H9 (cell line): ENCODE results near the gene ANKUB1. TPM values are rescaled to one million over a fixed set of nuclear protein-coding genes. Genes with fewer than 3 reads are reported as not detected.
A peak's percentile ranks its signal among the peaks of the same experiment; 100 is the strongest.

Experiments
- DNase-seq: peaks from one replicate; pipeline ENCODE4 v3.0.0-alpha.2; 2017
- H2AFZ ChIP-seq: one replicate; pipeline ENCODE4 v1.6.1; 2013; ENCODE audit warnings: mild to moderate bottlenecking, low read length, control low read depth, moderate library complexity
- H2AK5ac ChIP-seq: 2 replicates; pipeline ENCODE4 v1.6.1; 2013; ENCODE audit warnings: low read length, control low read depth, mixed read lengths; ENCODE audit not compliant: insufficient read length
- H2BK120ac ChIP-seq: one replicate; pipeline ENCODE4 v1.6.1; 2013; ENCODE audit warnings: low read depth, mild to moderate bottlenecking, low read length, control low read depth, inconsistent platforms; ENCODE audit not compliant: poor library complexity, severe bottlenecking
- H2BK12ac ChIP-seq: 2 replicates; pipeline ENCODE4 v1.6.1; 2013; ENCODE audit warnings: low read length, control low read depth, mixed read lengths, low read depth; ENCODE audit not compliant: insufficient read length
- H2BK15ac ChIP-seq: 2 replicates; pipeline ENCODE4 v1.6.1; 2013; ENCODE audit warnings: low read depth, low read length, control low read depth
- H2BK20ac ChIP-seq: one replicate; pipeline ENCODE4 v1.6.1; 2013; ENCODE audit warnings: low read depth, mild to moderate bottlenecking, low read length, control low read depth, inconsistent platforms; ENCODE audit not compliant: poor library complexity, severe bottlenecking
- H2BK5ac ChIP-seq: 2 replicates; pipeline ENCODE4 v1.6.1; 2013; ENCODE audit warnings: low read length, control low read depth, mixed read lengths; ENCODE audit not compliant: insufficient read length
- H3K14ac ChIP-seq: 2 replicates; pipeline ENCODE4 v1.6.1; 2013; ENCODE audit warnings: low read length, control low read depth; ENCODE audit not compliant: insufficient read depth
- H3K18ac ChIP-seq: 2 replicates; pipeline ENCODE4 v1.6.1; 2013; ENCODE audit warnings: low read depth, mild to moderate bottlenecking, mixed read lengths, low read length, control low read depth; ENCODE audit not compliant: insufficient read length
- H3K23ac ChIP-seq: 2 replicates; pipeline ENCODE4 v1.6.1; 2013; ENCODE audit warnings: low read length, control low read depth, mixed read lengths, low read depth; ENCODE audit not compliant: insufficient read length
- H3K23me2 ChIP-seq: 2 replicates; pipeline ENCODE4 v1.6.1; 2013; ENCODE audit warnings: low read depth, mild to moderate bottlenecking, mixed read lengths, low read length, control low read depth; ENCODE audit not compliant: insufficient read length, poor library complexity, severe bottlenecking
- H3K27ac ChIP-seq: 2 replicates; pipeline ENCODE4 v1.5.1; 2013; ENCODE audit warnings: low read length, control low read depth, mixed read lengths, low read depth; ENCODE audit not compliant: insufficient read length
- H3K27me3 ChIP-seq: 2 replicates; pipeline ENCODE4 v1.6.1; 2013; ENCODE audit warnings: low read length, control low read depth, inconsistent platforms; ENCODE audit not compliant: insufficient read depth
- H3K4ac ChIP-seq: 2 replicates; pipeline ENCODE4 v1.6.1; 2013; ENCODE audit warnings: low read depth, mild to moderate bottlenecking, control low read depth, inconsistent platforms, low read length, moderate library complexity
- H3K4me1 ChIP-seq: 2 replicates; pipeline ENCODE4 v1.6.1; 2013; ENCODE audit warnings: low read length, control low read depth, inconsistent platforms; ENCODE audit not compliant: insufficient read depth
- H3K4me2 ChIP-seq: 2 replicates; pipeline ENCODE4 v1.6.1; 2013; ENCODE audit warnings: low read length, control low read depth, mixed read lengths; ENCODE audit not compliant: insufficient read length, insufficient read depth
- H3K56ac ChIP-seq: 2 replicates; pipeline ENCODE4 v1.6.1; 2013; ENCODE audit warnings: low read depth, mild to moderate bottlenecking, mixed read lengths, low read length, control low read depth; ENCODE audit not compliant: insufficient read length
- H3K79me1 ChIP-seq: 2 replicates; pipeline ENCODE4 v1.6.1; 2013; ENCODE audit warnings: low read depth, mild to moderate bottlenecking, moderate library complexity, low read length, control low read depth, inconsistent platforms; ENCODE audit not compliant: insufficient read depth, poor library complexity, severe bottlenecking
- H3K79me2 ChIP-seq: 2 replicates; pipeline ENCODE4 v1.6.1; 2013; ENCODE audit warnings: low read length, control low read depth, inconsistent platforms; ENCODE audit not compliant: insufficient read depth
- H3K9ac ChIP-seq: 2 replicates; pipeline ENCODE4 v1.6.1; 2013; ENCODE audit warnings: low read length, control low read depth, mixed read lengths; ENCODE audit not compliant: insufficient read length; ENCODE audit errors: extremely low read depth
- H3K9me3 ChIP-seq: one replicate; pipeline ENCODE4 v1.6.1; 2013; ENCODE audit warnings: low read depth, low read length, inconsistent platforms; ENCODE audit not compliant: control insufficient read depth
- H3T11ph ChIP-seq: one replicate; pipeline ENCODE4 v1.6.1; 2013; ENCODE audit warnings: mild to moderate bottlenecking, low read length, control low read depth, inconsistent platforms
- H4K20me1 ChIP-seq: one replicate; pipeline ENCODE4 v1.6.1; 2013; ENCODE audit not compliant: control insufficient read depth, insufficient read length, insufficient read depth
- H4K5ac ChIP-seq: 2 replicates; pipeline ENCODE4 v1.6.1; 2013; ENCODE audit warnings: low read depth, mild to moderate bottlenecking, mixed read lengths, low read length, control low read depth; ENCODE audit not compliant: insufficient read length
- H4K8ac ChIP-seq: replicated peaks from 2 replicates; pipeline ENCODE4 v1.6.1; 2013; ENCODE audit warnings: low read length, control low read depth, mixed read lengths, low read depth; ENCODE audit not compliant: insufficient read length
- H4K91ac ChIP-seq: 2 replicates; pipeline ENCODE4 v1.6.1; 2013; ENCODE audit warnings: low read depth, mild to moderate bottlenecking, moderate library complexity, mixed read lengths, low read length, control low read depth; ENCODE audit not compliant: insufficient read length
- H3K27ac Mint-ChIP-seq, 3 experiments: 2 replicates in 2 of 3; 3 replicates in 1 of 3; pipeline ENCODE4 v1.8.0; 2020 to 2021; ENCODE audit warnings: mixed read lengths in 3 of 3, mild to moderate bottlenecking in 1 of 3, moderate library complexity in 1 of 3
- H3K27me3 Mint-ChIP-seq: 2 replicates; pipeline ENCODE4 v1.8.0; 2021; ENCODE audit warnings: low read depth, mild to moderate bottlenecking, moderate library complexity, mixed read lengths
- H3K36me3 Mint-ChIP-seq, 3 experiments: 2 replicates in 2 of 3; 3 replicates in 1 of 3; pipeline ENCODE4 v1.8.0; 2020 to 2021; ENCODE audit warnings: low read depth in 3 of 3, mixed read lengths in 3 of 3; ENCODE audit not compliant: insufficient read depth in 1 of 3
- H3K4me1 Mint-ChIP-seq, 2 experiments: 2 replicates each; pipeline ENCODE4 v1.8.0; 2020; ENCODE audit warnings: mixed read lengths in 2 of 2
- H3K4me3 Mint-ChIP-seq, 2 experiments: 2 replicates in 1 of 2; 3 replicates in 1 of 2; pipeline ENCODE4 v1.8.0; 2020 to 2021; ENCODE audit warnings: mild to moderate bottlenecking in 2 of 2, mixed read lengths in 2 of 2, moderate library complexity in 1 of 2
- H3K9me3 Mint-ChIP-seq, 2 experiments: 2 replicates in 1 of 2; 3 replicates in 1 of 2; pipeline ENCODE4 v1.8.0; 2020; ENCODE audit warnings: mild to moderate bottlenecking in 2 of 2, mixed read lengths in 2 of 2, moderate library complexity in 1 of 2
- CTCF ChIP-seq: fragments of 200-600 bp; sonication (generic); conservative IDR thresholded peaks from 3 replicates; pipeline ENCODE4 v1.8.0; 2021; ENCODE audit warnings: antibody characterized with exemption, mild to moderate bottlenecking
- WGBS: extraction: QIAGEN DNeasy Blood & Tissue Kit; methylation state at CpG from one replicate; pipeline ENCODE4 v1.1.7; 2013; ENCODE audit warnings: missing lambda C conversion rate, low lambda C conversion rate, mixed read lengths; ENCODE audit not compliant: insufficient read length; ENCODE audit errors: extremely low coverage; 5-methylcytosine and 5-hydroxymethylcytosine counted together
- total RNA-seq: library from RNA; stranded (reverse); gene quantifications from 2 replicates; pipeline ENCODE4 v1.2.1, GENCODE V29; 2021

The ANKUB1 gene
- total RNA-seq, 1 experiment from 2014 or later: not detected

- Histone ChIP-seq H2AFZ (no peak overlapping the region), H2BK12ac (no peak overlapping the region), H4K91ac (no peak overlapping the region), H4K5ac (no peak overlapping the region), H2BK5ac (no peak overlapping the region), H3K18ac (no peak overlapping the region), H2AK5ac (no peak overlapping the region), H4K8ac (no peak overlapping the region), H3K4me2 (no peak overlapping the region), H2BK120ac (no peak overlapping the region), H2BK15ac (no peak overlapping the region), H3K4me1 (no peaks in the 10 kb centered on the region), H4K20me1 (no peaks in the 10 kb centered on the region), H3K79me2 (no peaks in the 10 kb centered on the region), H3K9me3 (no peaks in the 10 kb centered on the region), H3K14ac (no peak overlapping the region), H3K27me3 (no peaks in the 10 kb centered on the region), H3T11ph (no peak overlapping the region), H3K79me1 (no peaks in the 10 kb centered on the region), H3K23ac (no peak overlapping the region), H3K4ac (no peak overlapping the region), H3K27ac (no peak overlapping the region), H2BK20ac (no peak overlapping the region), H3K23me2 (peaks cover 2% of the 10 kb centered on the region), H3K9ac (no peak overlapping the region), H3K56ac (no peak overlapping the region)
- whole genome bisulfite sequencing: no CpG with 5 or more reads among the region's 4 CpGs
- Mint-ChIP-seq H3K27ac (no peak overlapping the region), H3K9me3 (no peaks in the 10 kb centered on the region; a peak in 2 of 5 replicates), H3K4me1 (peaks cover 6 to 7% of the 10 kb centered on the region in 2 experiments), H3K27me3 (no peaks in the 10 kb centered on the region; the same call in none of the 2 replicates), H3K4me3 (no peak overlapping the region), H3K36me3 (no peaks in the 10 kb centered on the region)
- TF ChIP-seq CTCF: peak; percentile 93
- DNase-seq: peak; percentile 59
These were observed 16.0 kb upstream of the ANKUB1 start for GRCh38 chr3:149808209-149808829.
